K562 (cell line): ENCODE data around the gene GDF15. TPM values are rescaled to one million over a fixed set of nuclear protein-coding genes. Genes with fewer than 3 reads are reported as not detected.
A peak's percentile ranks its signal among the peaks of the same experiment; 100 is the strongest.

Experiments used
- ATAC-seq: fragments of 200-7000 bp; cut with Tn5 transposase; 3 replicates; pipeline ENCODE4 v1.9.1; 2020; ENCODE audit warnings: moderate library complexity
- BruUV-seq: library from RNA; stranded (reverse); fragments of 400-500 nt; replicated peaks from 2 replicates; lab custom pipeline; 2021; lab: Mats Ljungman, UMichigan
- CTCF ChIA-PET: fragments of 300-600 bp; formaldehyde crosslinking; extraction: SDS; loops from one replicate; lab custom pipeline; 2021; ENCODE audit warnings: low intra/inter-chr PET ratio; lab: Yijun Ruan, JAX
- POLR2A ChIA-PET: fragments of 300-600, 350-650 bp; sonication (Branson Sonifier 250); formaldehyde crosslinking; extraction: SDS; loops from one replicate; lab custom pipeline; 2021; ENCODE audit warnings: antibody characterized with exemption, inconsistent platforms; lab: Yijun Ruan, JAX
- DNase-seq, 4 experiments: peaks; one replicate each; pipeline versions ENCODE4 v3.0.0 to v3.0.0-alpha.2; 2011 to 2018; ENCODE audit warnings: low spot score in 3 of 4, mixed read lengths in 3 of 4; ENCODE audit errors: extremely low read depth in 1 of 4
- FAIRE-seq: peaks from 2 replicates; lab custom pipeline; 2011; peaks lifted over from hg19 to GRCh38; lab: Jason Lieb, UNC
- H2AFZ ChIP-seq: 2 replicates; pipeline ENCODE4 v1.6.0; 2011; ENCODE audit warnings: low read depth, low read length, control low read depth, inconsistent platforms
- H3K27ac ChIP-seq: fragments of 200-600 bp; 3 replicates; pipeline ENCODE4 v1.8.0; 2011; ENCODE audit warnings: low read depth, mild to moderate bottlenecking, control low read depth, inconsistent platforms, low read length, moderate library complexity, mixed read lengths; ENCODE audit errors: extremely low read depth
- H3K27me3 ChIP-seq, 2 experiments: fragments of 300-600 bp in 1 of 2; 2 replicates in 1 of 2; 3 replicates in 1 of 2; pipeline versions ENCODE4 v1.6.0 to v1.8.0; 2011; ENCODE audit warnings: inconsistent platforms in 2 of 2, low read length in 2 of 2, mild to moderate bottlenecking in 1 of 2, mixed read lengths in 1 of 2, moderate library complexity in 1 of 2; ENCODE audit not compliant: control insufficient read depth in 2 of 2, insufficient read depth in 2 of 2
- H3K36me3 ChIP-seq: fragments of 300-600 bp; 3 replicates; pipeline ENCODE4 v1.8.0; 2011; ENCODE audit warnings: mild to moderate bottlenecking, low read length, inconsistent platforms; ENCODE audit not compliant: control insufficient read depth, insufficient read depth
- H3K4me1 ChIP-seq, 2 experiments: fragments of 200-600 bp in 1 of 2; replicated peaks in 1 of 2; 2 replicates in 1 of 2; 3 replicates in 1 of 2; pipeline versions ENCODE4 v1.5.1 to v1.8.0; 2011; ENCODE audit warnings: inconsistent platforms in 2 of 2, low read length in 2 of 2, mild to moderate bottlenecking in 1 of 2, mixed read lengths in 1 of 2, moderate library complexity in 1 of 2; ENCODE audit not compliant: control insufficient read depth in 2 of 2, insufficient read depth in 2 of 2
- H3K4me2 ChIP-seq: 2 replicates; pipeline ENCODE4 v1.6.1; 2011; ENCODE audit warnings: low read length, control low read depth, inconsistent platforms, mixed read lengths; ENCODE audit not compliant: insufficient read depth
- H3K4me3 ChIP-seq: fragments of 200-600 bp; sonication (generic), shearing (Covaris generic); 2 replicates; pipeline ENCODE4 v1.5.1; 2016; ENCODE audit warnings: control low read depth, inconsistent platforms
- H3K79me2 ChIP-seq: fragments of 200-600 bp; 3 replicates; pipeline ENCODE4 v1.8.0; 2011; ENCODE audit warnings: low read length, inconsistent platforms; ENCODE audit not compliant: control insufficient read depth, insufficient read depth
- H3K9ac ChIP-seq, 2 experiments: 2 replicates each; pipeline versions ENCODE4 v1.6.0 to v1.6.1; 2011; ENCODE audit warnings: low read depth in 2 of 2, low read length in 2 of 2, control low read depth in 1 of 2, inconsistent platforms in 1 of 2, mild to moderate bottlenecking in 1 of 2, mixed read lengths in 1 of 2; ENCODE audit not compliant: insufficient read depth in 1 of 2
- H3K9me1 ChIP-seq: one replicate; pipeline ENCODE4 v1.6.0; 2011; ENCODE audit warnings: inconsistent platforms, mild to moderate bottlenecking, low read length, moderate library complexity; ENCODE audit not compliant: control insufficient read depth, insufficient read depth
- H3K9me3 ChIP-seq: replicated peaks from 2 replicates; pipeline ENCODE4 v1.5.1; 2011; ENCODE audit warnings: low read depth, low read length, inconsistent platforms; ENCODE audit not compliant: control insufficient read depth, insufficient read depth
- H4K20me1 ChIP-seq: replicated peaks from 2 replicates; pipeline ENCODE4 v1.6.1; 2011; ENCODE audit warnings: low read length, inconsistent platforms, mixed read lengths; ENCODE audit not compliant: control insufficient read depth, insufficient read depth
- BCOR ChIP-seq: fragments of 450-650 bp; IDR thresholded peaks from 2 replicates; pipeline ENCODE4 v1.6.1; 2016
- CBX1 ChIP-seq: sonication (generic); IDR thresholded peaks from 2 replicates; pipeline ENCODE4 v1.6.1; 2016; ENCODE audit warnings: antibody characterized with exemption, low read depth, mild to moderate bottlenecking
- ESRRA ChIP-seq: fragments of 450-650 bp; IDR thresholded peaks from 2 replicates; pipeline ENCODE4 v1.6.1; 2014; ENCODE audit warnings: low read depth, mild to moderate bottlenecking, moderate library complexity, borderline replicate concordance
- HDAC2 ChIP-seq: fragments of 450-650 bp; IDR thresholded peaks from 2 replicates; pipeline ENCODE4 v1.6.1; 2016; ENCODE audit warnings: mild to moderate bottlenecking
- KDM1A ChIP-seq, 2 experiments: fragments of 450-650 bp; IDR thresholded peaks; 2 replicates each; pipeline ENCODE4 v1.6.1; 2016; ENCODE audit warnings: mild to moderate bottlenecking in 2 of 2
- NFXL1 ChIP-seq: fragments of 450-650 bp; formaldehyde crosslinking; IDR thresholded peaks from 2 replicates; pipeline ENCODE4 v1.4.0; 2021; ENCODE audit warnings: mild to moderate bottlenecking
- RBFOX2 ChIP-seq: fragments of 200-400 bp; formaldehyde crosslinking; IDR thresholded peaks from 2 replicates; pipeline ENCODE4 v1.6.1; 2017; ENCODE audit warnings: low read depth, mild to moderate bottlenecking, low read length, moderate library complexity
- RBM22 ChIP-seq: fragments of 200-400 bp; formaldehyde crosslinking; IDR thresholded peaks from 2 replicates; pipeline ENCODE4 v1.6.1; 2018; ENCODE audit warnings: low read length, low read depth; ENCODE audit not compliant: poor library complexity, severe bottlenecking
- SMARCA5 ChIP-seq: fragments of 450-650 bp; IDR thresholded peaks from 2 replicates; pipeline ENCODE4 v1.6.1; 2016
- ZNF57 ChIP-seq: fragments of 450-650 bp; formaldehyde crosslinking; IDR thresholded peaks from 2 replicates; pipeline ENCODE4 v1.4.0; 2020; ENCODE audit warnings: mild to moderate bottlenecking, moderate library complexity
- WGBS: fragments of 100-300 bp; shearing (Covaris generic); methylation state at CpG from one replicate; pipeline ENCODE4 v1.1.6; 2016; ENCODE audit warnings: low coverage, mixed read lengths; ENCODE audit not compliant: insufficient coverage; ENCODE audit errors: missing lambda C conversion rate; 5-methylcytosine and 5-hydroxymethylcytosine counted together
- in situ Hi-C: fragments of 300-500 bp; cut with MboI; formaldehyde crosslinking; loops from 4 replicates; pipeline ENCODE4 v1.15.0; 2018; ENCODE audit warnings: inconsistent platforms, mixed read lengths
- intact Hi-C: fragments of 100-400 bp; cut with micrococcal nuclease; formaldehyde crosslinking; loops from 2 replicates; pipeline ENCODE4 v1.14.2; 2022
- polyA plus RNA-seq, 8 experiments: library from polyadenylated mRNA; depleted of rRNA in 4 of 8; stranded (reverse) in 5 of 8; unstranded in 3 of 8; fragments of >200 nt; fragmentation: Nextera tagmentation in 2 of 8; fragmentation: Illumina TruSeq in 1 of 8; extraction: Ambion mirVana in 2 of 8; extraction: Trizol in 1 of 8; gene quantifications; 2 replicates each; pipeline versions ENCODE4 v1.2.1 to v1.2.3, GENCODE V29; 2011 to 2014; ENCODE audit warnings: inconsistent platforms in 1 of 8, missing spikeins in 1 of 8
- total RNA-seq, 7 experiments: library from RNA; depleted of rRNA in 6 of 7; stranded (reverse); fragments of >200 nt in 6 of 7; fragmentation: Illumina TruSeq in 2 of 7; extraction: Trizol in 2 of 7; gene quantifications; 2 replicates each; pipeline versions ENCODE4 v1.2.1 to v1.2.3, GENCODE V29; 2011 to 2021; ENCODE audit warnings: low replicate concordance in 1 of 7
- TF ChIP-seq, protein P1 (sequence below), 2 experiments: fragments of 450-650 bp; IDR thresholded peaks; 2 replicates each; pipeline ENCODE4 v1.6.1; 2018; ENCODE audit warnings: mild to moderate bottlenecking in 2 of 2, low read depth in 1 of 2; ENCODE audit not compliant: partially characterized antibody in 2 of 2
- TF ChIP-seq, protein P2 (sequence below): sonication (generic); formaldehyde crosslinking; IDR thresholded peaks from 2 replicates; pipeline ENCODE4 v1.8.0; 2023; ENCODE audit warnings: mild to moderate bottlenecking, missing genetic modification reagents
- TF ChIP-seq, protein P3 (sequence below): sonication (generic); formaldehyde crosslinking; IDR thresholded peaks from 2 replicates; pipeline ENCODE4 v1.8.0; 2022; ENCODE audit warnings: missing genetic modification reagents, mild to moderate bottlenecking, moderate library complexity, borderline replicate concordance

The GDF15 gene
- total and polyA plus RNA-seq, 9 of the 15 experiments (the other 6 are each of a cell fraction or from before 2014, with no cell fraction given), result 2.3 to 82.4 (median 12.5) TPM

DNA sequence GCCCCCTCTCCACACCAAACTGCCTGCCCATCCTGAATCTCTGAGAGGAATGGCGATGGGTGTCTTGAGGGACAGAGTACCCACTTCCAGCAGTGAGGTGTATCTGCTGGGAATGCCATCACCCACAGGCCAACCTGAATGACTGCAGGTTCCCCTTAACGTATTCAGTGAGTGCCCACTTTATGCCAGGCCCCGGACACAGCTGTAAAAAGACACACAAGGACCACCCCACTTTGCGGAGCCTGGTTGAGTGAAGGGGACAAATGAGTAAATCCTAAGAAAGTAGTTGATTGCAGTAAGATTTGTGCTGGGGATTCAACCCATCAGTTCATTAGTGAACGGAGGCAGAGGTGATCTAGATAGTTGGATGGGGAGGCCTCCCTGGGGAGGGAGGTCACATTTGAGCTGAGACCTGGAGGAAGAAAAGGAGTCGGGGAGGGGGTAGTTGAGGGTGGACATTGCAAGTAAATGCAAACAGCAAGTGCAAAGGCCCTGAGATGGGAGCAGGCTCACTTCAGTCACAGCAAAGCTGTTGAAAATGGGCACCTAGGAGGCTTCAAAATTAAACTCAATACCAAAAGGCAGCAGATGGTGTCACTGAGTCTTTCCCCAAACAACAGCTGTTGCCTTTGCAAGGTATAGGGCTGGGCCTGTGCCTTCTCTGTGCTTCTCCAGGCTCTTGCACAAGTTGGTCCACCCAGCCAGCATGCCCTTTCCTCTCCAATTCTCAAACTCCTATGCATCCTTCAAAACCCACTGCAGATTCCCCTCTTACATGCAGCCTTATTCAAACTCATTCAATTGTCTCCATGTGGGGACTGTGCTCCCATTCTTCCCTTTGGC is 4.3 kb downstream of the GDF15 start (continued):
- TF ChIP-seq, protein P1, sequence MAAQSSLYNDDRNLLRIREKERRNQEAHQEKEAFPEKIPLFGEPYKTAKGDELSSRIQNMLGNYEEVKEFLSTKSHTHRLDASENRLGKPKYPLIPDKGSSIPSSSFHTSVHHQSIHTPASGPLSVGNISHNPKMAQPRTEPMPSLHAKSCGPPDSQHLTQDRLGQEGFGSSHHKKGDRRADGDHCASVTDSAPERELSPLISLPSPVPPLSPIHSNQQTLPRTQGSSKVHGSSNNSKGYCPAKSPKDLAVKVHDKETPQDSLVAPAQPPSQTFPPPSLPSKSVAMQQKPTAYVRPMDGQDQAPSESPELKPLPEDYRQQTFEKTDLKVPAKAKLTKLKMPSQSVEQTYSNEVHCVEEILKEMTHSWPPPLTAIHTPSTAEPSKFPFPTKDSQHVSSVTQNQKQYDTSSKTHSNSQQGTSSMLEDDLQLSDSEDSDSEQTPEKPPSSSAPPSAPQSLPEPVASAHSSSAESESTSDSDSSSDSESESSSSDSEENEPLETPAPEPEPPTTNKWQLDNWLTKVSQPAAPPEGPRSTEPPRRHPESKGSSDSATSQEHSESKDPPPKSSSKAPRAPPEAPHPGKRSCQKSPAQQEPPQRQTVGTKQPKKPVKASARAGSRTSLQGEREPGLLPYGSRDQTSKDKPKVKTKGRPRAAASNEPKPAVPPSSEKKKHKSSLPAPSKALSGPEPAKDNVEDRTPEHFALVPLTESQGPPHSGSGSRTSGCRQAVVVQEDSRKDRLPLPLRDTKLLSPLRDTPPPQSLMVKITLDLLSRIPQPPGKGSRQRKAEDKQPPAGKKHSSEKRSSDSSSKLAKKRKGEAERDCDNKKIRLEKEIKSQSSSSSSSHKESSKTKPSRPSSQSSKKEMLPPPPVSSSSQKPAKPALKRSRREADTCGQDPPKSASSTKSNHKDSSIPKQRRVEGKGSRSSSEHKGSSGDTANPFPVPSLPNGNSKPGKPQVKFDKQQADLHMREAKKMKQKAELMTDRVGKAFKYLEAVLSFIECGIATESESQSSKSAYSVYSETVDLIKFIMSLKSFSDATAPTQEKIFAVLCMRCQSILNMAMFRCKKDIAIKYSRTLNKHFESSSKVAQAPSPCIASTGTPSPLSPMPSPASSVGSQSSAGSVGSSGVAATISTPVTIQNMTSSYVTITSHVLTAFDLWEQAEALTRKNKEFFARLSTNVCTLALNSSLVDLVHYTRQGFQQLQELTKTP (IDR thresholded peaks at IDR 0.05; ENCODE audit: low read depth in 1 of 2, partially characterized antibody in 2 of 2), result peak in 1 of 2 experiments; percentile 20

DNA sequence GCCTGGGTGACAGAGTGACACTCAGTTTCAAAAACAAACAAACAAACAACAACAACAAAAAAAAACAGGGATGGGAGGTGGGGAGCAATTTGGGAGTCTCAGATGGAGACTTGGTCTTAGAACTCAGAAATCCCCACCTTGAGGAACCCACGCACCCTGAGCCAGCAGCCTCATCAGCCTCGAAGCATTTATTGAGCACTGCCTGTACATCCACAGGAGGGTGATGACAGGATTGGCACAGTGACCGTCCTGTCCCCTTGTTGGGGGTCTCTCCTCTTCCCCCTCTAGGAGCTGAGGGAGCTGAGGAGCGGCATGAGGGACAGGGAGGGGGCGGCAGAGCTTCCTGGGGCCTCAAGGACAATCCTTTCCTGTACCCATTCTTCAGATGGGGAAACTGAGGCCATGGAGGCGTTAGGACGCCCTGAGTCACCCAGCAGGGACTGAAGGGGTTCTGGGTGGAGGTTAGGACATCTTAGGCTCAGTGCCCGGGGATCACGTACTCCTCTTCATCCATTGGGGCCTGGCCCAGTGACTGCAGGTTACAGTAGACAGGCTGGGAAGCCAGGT is 5.6 kb downstream of the GDF15 start:
- 65% methylated on average over 6 of the region's 9 CpGs for WGBS
- Histone ChIP-seq H3K4me1 (peaks cover 2 to 36% of the 10 kb centered on the region in 2 experiments), H2AFZ (no peak overlapping the region), H4K20me1 (peaks cover 19% of the 10 kb centered on the region), H3K27ac (no peak overlapping the region), H3K79me2 (peaks cover 26% of the 10 kb centered on the region), H3K36me3 (peaks cover 29% of the 10 kb centered on the region; the same call in 2 of the 3 replicates), H3K9me3 (no peaks in the 10 kb centered on the region), H3K9ac (no peak overlapping the region; a peak in 1 of 4 replicates), H3K4me2 (no peak overlapping the region), H3K27me3 (no peaks in the 10 kb centered on the region), H3K4me3 (no peak overlapping the region), H3K9me1 (no peaks in the 10 kb centered on the region)
- no TSS peak for BruUV-seq
- in situ Hi-C loops, result no loop called here
- intact Hi-C loops, result no loop called here
- ChIA-PET CTCF (interaction anchor here (0.6 kb wide), 1 partner anchor 37 kb away, joined by 3 read pairs; no protein-coding TSS in a partner anchor), POLR2A (interaction anchor here (0.6 to 8.1 kb wide), 10 partner anchors 8 to 951 kb away, joined by 3 to 244 read pairs (median 4); partner anchors contain the start of genes IQCN and SSBP4)
- ATAC-seq (no peak), FAIRE-seq (no peak), DNase-seq (no peak)
- peak in 1 of 2 experiments; percentile 67; a peak in 2 of 4 replicates for TF ChIP-seq KDM1A (IDR thresholded peaks at IDR 0.05)
- TF ChIP-seq RBM22, result peak; percentile 41
- TF ChIP-seq CBX1, result 0 out of 2 replicates have a peak, but pooled peaks have one; percentile 42
- TF ChIP-seq, protein P2, sequence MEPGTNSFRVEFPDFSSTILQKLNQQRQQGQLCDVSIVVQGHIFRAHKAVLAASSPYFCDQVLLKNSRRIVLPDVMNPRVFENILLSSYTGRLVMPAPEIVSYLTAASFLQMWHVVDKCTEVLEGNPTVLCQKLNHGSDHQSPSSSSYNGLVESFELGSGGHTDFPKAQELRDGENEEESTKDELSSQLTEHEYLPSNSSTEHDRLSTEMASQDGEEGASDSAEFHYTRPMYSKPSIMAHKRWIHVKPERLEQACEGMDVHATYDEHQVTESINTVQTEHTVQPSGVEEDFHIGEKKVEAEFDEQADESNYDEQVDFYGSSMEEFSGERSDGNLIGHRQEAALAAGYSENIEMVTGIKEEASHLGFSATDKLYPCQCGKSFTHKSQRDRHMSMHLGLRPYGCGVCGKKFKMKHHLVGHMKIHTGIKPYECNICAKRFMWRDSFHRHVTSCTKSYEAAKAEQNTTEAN (CRISPR knock-in tag), result no peak
- TF ChIP-seq RBFOX2, result peak; percentile 57
- TF ChIP-seq HDAC2, result 0 out of 2 replicates have a peak, but pooled peaks have one; percentile 26
- TF ChIP-seq, protein P3, sequence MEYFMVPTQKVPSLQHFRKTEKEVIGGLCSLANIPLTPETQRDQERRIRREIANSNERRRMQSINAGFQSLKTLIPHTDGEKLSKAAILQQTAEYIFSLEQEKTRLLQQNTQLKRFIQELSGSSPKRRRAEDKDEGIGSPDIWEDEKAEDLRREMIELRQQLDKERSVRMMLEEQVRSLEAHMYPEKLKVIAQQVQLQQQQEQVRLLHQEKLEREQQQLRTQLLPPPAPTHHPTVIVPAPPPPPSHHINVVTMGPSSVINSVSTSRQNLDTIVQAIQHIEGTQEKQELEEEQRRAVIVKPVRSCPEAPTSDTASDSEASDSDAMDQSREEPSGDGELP (CRISPR knock-in tag), result peak; percentile 26; the same call in 1 of the 2 replicates
- peak; percentile 87 for TF ChIP-seq BCOR
- no peak for TF ChIP-seq ZNF57 (CRISPR knock-in tag)
- peak; percentile 74 for TF ChIP-seq ESRRA
- TF ChIP-seq SMARCA5, result peak; percentile 79
- no peak for TF ChIP-seq NFXL1 (CRISPR knock-in tag)
